GM12801 (cell line): Measurements from ENCODE around the gene HOXC4.

Source experiments
- CTCF ChIP-seq: IDR thresholded peaks from one replicate; pipeline ENCODE4 v1.5.1; 2011; ENCODE audit warnings: control low read depth; ENCODE audit not compliant: insufficient read length; ENCODE audit errors: extremely low read depth

HOXC4 gene

GRCh38 chr12:54028314-54029201 lies 25.1 kb upstream of the HOXC4 start, which contains the start of gene HOXC6:
Gene HOXC6, plus strand, starts transcription at chr12:54028440. Its CDS starts 82 bp downstream, at chr12:54028522.
- no peak for TF ChIP-seq CTCF

- no peak for TF ChIP-seq CTCF
Observed at GRCh38 chr12:54029529-54030441, 23.9 kb upstream of the HOXC4 start.

- no peak for TF ChIP-seq CTCF
Observed at GRCh38 chr12:54030442-54030801, 23.2 kb upstream of the HOXC4 start.

GRCh38 chr12:54030889-54031471 lies 22.7 kb upstream of the HOXC4 start:
- TF ChIP-seq CTCF: no peak

- TF ChIP-seq CTCF: no peak
Observed at GRCh38 chr12:54031480-54031879, 22.2 kb upstream of the HOXC4 start.

- no peak for TF ChIP-seq CTCF
Observed at GRCh38 chr12:54032086-54032619, 21.5 kb upstream of the HOXC4 start.

- TF ChIP-seq CTCF: peak; percentile 80
Observed at GRCh38 chr12:54032627-54033100, 21.0 kb upstream of the HOXC4 start, which contains the start of gene HOXC5. Gene HOXC5, plus strand, starts transcription at chr12:54033050. Its CDS starts 73 bp downstream, at chr12:54033123.
